Peyer's patch (tissue), 4 donors: ENCODE measurements around the gene CASKIN1. TPM values are rescaled to one million over a fixed set of nuclear protein-coding genes. Genes with fewer than 3 reads are reported as not detected.
"Not testable (repeated sequence)": the region's sequence is repeated elsewhere in the genome, so short reads cannot be mapped to it uniquely, and the experiment has no call there.

ENCODE experiments used
- DNase-seq, 3 donors: peaks; one replicate each; pipeline ENCODE4 v3.0.0-alpha.2; 2017 to 2019
- H3K27ac ChIP-seq, 4 donors: fragments of 200-600 bp; sonication (generic); one replicate each; pipeline ENCODE4 v1.5.1; 2016 to 2019
- H3K27me3 ChIP-seq, 2 donors: fragments of 200-600 bp; sonication (generic); one replicate each; pipeline ENCODE4 v1.5.1; 2019
- H3K36me3 ChIP-seq, 3 donors: fragments of 200-600 bp; sonication (generic); one replicate each; pipeline ENCODE4 v1.5.1; 2016 to 2019
- H3K4me1 ChIP-seq, 4 donors: fragments of 200-600 bp; sonication (generic); one replicate each; pipeline ENCODE4 v1.5.1; 2016 to 2019
- H3K4me3 ChIP-seq, 4 donors: fragments of 200-600 bp; sonication (generic); 1 replicate in 3 of 4; 2 replicates in 1 of 4; pipeline ENCODE4 v1.5.1; 2016 to 2019; ENCODE audit warnings: mild to moderate bottlenecking in 1 of 4
- H3K9me3 ChIP-seq, 4 donors: fragments of 200-600 bp; sonication (generic); one replicate each; pipeline ENCODE4 v1.5.1; 2016 to 2019; ENCODE audit warnings: mild to moderate bottlenecking in 1 of 4
- CTCF ChIP-seq, 6 experiments: fragments of 450-650 bp in 4 of 6; fragments of 200-600 bp in 2 of 6; sonication (generic) in 1 of 6; IDR thresholded peaks; one replicate each; pipeline ENCODE4 v1.5.1; 2017 to 2019; ENCODE audit warnings: antibody characterized with exemption in 6 of 6, mild to moderate bottlenecking in 3 of 6, moderate library complexity in 1 of 6
- POLR2A ChIP-seq, 2 donors: fragments of 450-650 bp; IDR thresholded peaks; one replicate each; pipeline ENCODE4 v1.5.1; 2017; ENCODE audit warnings: antibody characterized with exemption in 2 of 2, mild to moderate bottlenecking in 2 of 2, moderate library complexity in 2 of 2
- total RNA-seq, 4 donors: library from RNA; depleted of rRNA; stranded (reverse); fragments of >200 nt; gene quantifications; one replicate each; pipeline ENCODE4 v1.1.0, GENCODE V29; 2016

The CASKIN1 gene
- total RNA-seq, 4 donors from 2014 or later, result not detected

- no peaks in the 10 kb centered on the region for H3K9me3 ChIP-seq
- H3K36me3 ChIP-seq, result peaks cover 0 to 36% (median 0%) of the 10 kb centered on the region in 3 donors
- no peak for TF ChIP-seq CTCF (IDR thresholded peaks at IDR 0.05)
- TF ChIP-seq POLR2A (IDR thresholded peaks at IDR 0.05), result no peak
- no peak for DNase-seq
- H3K27ac ChIP-seq, result peak overlapping the region; percentile 84 to 99 (median 96)
- peaks cover 0 to 18% (median 6%) of the 10 kb centered on the region in 4 donors for H3K4me1 ChIP-seq
- H3K27me3 ChIP-seq, result no peaks in the 10 kb centered on the region
- H3K4me3 ChIP-seq, result peak overlapping the region; percentile 59 to 98 (median 82)
Observed at GRCh38 chr16:2205967-2206313, 9.5 kb upstream of the CASKIN1 start.

- Histone ChIP-seq H3K27ac (peak within 1 kb of the TSS; percentile 84 to 99 (median 96)), H3K9me3 (no peaks in the 10 kb centered on the region), H3K27me3 (no peaks in the 10 kb centered on the region), H3K36me3 (peaks cover 0 to 36% (median 0%) of the 10 kb centered on the region in 3 donors), H3K4me3 (peak within 1 kb of the TSS; percentile 59 to 98 (median 82)), H3K4me1 (peaks cover 0 to 18% (median 6%) of the 10 kb centered on the region in 4 donors)
- TF ChIP-seq POLR2A (IDR thresholded peaks at IDR 0.05) (peak; percentile 78 to 89), CTCF (IDR thresholded peaks at IDR 0.05) (peak in 4 of 6 experiments; percentile 20 to 35 (median 28))
- peak; percentile 81 to 93 (median 92) for DNase-seq
Observed at GRCh38 chr16:2205104-2205966, 8.9 kb upstream of the CASKIN1 start, which contains the start of gene MLST8. Gene MLST8 (plus strand): TSS chr16:2205454. CDS start chr16:2206086, 632 bp downstream.

GRCh38 chr16:2204416-2205103 lies 8.2 kb upstream of the CASKIN1 start:
- no peak for DNase-seq
- no peaks in the 10 kb centered on the region for H3K9me3 ChIP-seq
- peaks cover 0 to 18% (median 6%) of the 10 kb centered on the region in 4 donors for H3K4me1 ChIP-seq
- H3K27ac ChIP-seq, result peak overlapping the region; percentile 84 to 99 (median 96)
- H3K36me3 ChIP-seq, result peaks cover 0 to 32% (median 0%) of the 10 kb centered on the region in 3 donors
- H3K4me3 ChIP-seq, result peak overlapping the region; percentile 59 to 98 (median 82)
- TF ChIP-seq POLR2A (IDR thresholded peaks at IDR 0.05), result no peak
- no peak for TF ChIP-seq CTCF (IDR thresholded peaks at IDR 0.05)
- no peaks in the 10 kb centered on the region for H3K27me3 ChIP-seq

- DNase-seq, H3K27ac ChIP-seq, H3K27me3 ChIP-seq, H3K9me3 ChIP-seq, H3K4me3 ChIP-seq: not testable (repeated sequence)
- H3K4me1 ChIP-seq, result peaks cover 0 to 18% (median 6%) of the 10 kb centered on the region in 4 donors
- H3K36me3 ChIP-seq, result peaks cover 0 to 18% (median 0%) of the 10 kb centered on the region in 3 donors
Observed at GRCh38 chr16:2203119-2203688, 6.8 kb upstream of the CASKIN1 start.

- Histone ChIP-seq H3K27ac (no peak overlapping the region), H3K9me3 (no peaks in the 10 kb centered on the region), H3K4me1 (peaks cover 0 to 18% (median 9%) of the 10 kb centered on the region in 4 donors), H3K27me3 (peaks cover 0 to 20% of the 10 kb centered on the region in 2 donors), H3K4me3 (no peak overlapping the region), H3K36me3 (no peaks in the 10 kb centered on the region)
- TF ChIP-seq POLR2A (IDR thresholded peaks at IDR 0.05) (no peak), CTCF (IDR thresholded peaks at IDR 0.05) (no peak)
- DNase-seq, result no peak
Observed at GRCh38 chr16:2200313-2200712, 3.9 kb upstream of the CASKIN1 start.
